ENCODE results near the gene MRPL58. TPM values are rescaled to one million over a fixed set of nuclear protein-coding genes. Genes with fewer than 3 reads are reported as not detected.

MRPL58 gene
- total and polyA plus RNA-seq, 2 of the 8 experiments (the other 6 are each of a cell fraction or from before 2014, with no cell fraction given) = 43.6 to 49.1 TPM

- H3K27ac ChIP-seq (ENCODE audit: low read depth, low read length) = no peak overlapping the region
- H2BK20ac ChIP-seq (ENCODE audit: low read length) = no peak overlapping the region
- no peak overlapping the region for H3K56ac ChIP-seq (replicated peaks; ENCODE audit: insufficient read length, low read depth, low read length)
- no peak overlapping the region for H2BK15ac ChIP-seq (ENCODE audit: low read length)
- no peak overlapping the region for H2AFZ ChIP-seq (ENCODE audit: low read length)
- no peak overlapping the region for H2BK5ac ChIP-seq (ENCODE audit: low read depth, low read length)
- peak overlapping the region; percentile 82 to 97; a peak in 2 of 4 replicates for H3K4me2 ChIP-seq (ENCODE audit: insufficient read depth in 1 of 2, low read depth in 2 of 2, low read length in 2 of 2)
- H3K4me1 ChIP-seq (replicated peaks in 1 of 4; ENCODE audit: control insufficient read depth in 3 of 4, insufficient read depth in 4 of 4, low read length in 3 of 4) = peaks cover 0 to 10% (median 1%) of the 10 kb centered on the region in 4 experiments; a peak in 3 of 7 replicates
- no peak for DNase-seq (ENCODE audit: low read depth in 1 of 2, low spot score in 2 of 2)
- H3K4me3 ChIP-seq (ENCODE audit: extremely low read depth in 1 of 4, insufficient read depth in 2 of 4, low read depth in 3 of 4, low read length in 4 of 4) = peak overlapping the region in 1 of 4 experiments; percentile 97; a peak in 2 of 8 replicates
- H4K5ac ChIP-seq (ENCODE audit: insufficient read length, low read depth, low read length) = no peak overlapping the region
- no peak for FAIRE-seq
- peaks cover 2 to 40% (median 24%) of the 10 kb centered on the region in 4 experiments; a peak in 7 of 8 replicates for H3K36me3 ChIP-seq (ENCODE audit: control insufficient read depth in 2 of 4, insufficient read depth in 4 of 4, low read length in 3 of 4)
- H4K20me1 ChIP-seq (replicated peaks in 1 of 2; ENCODE audit: control insufficient read depth in 1 of 2, insufficient read depth in 2 of 2, low read length in 2 of 2) = peaks cover 4% of the 10 kb centered on the region in 2 experiments
- no peak overlapping the region for H3K14ac ChIP-seq (ENCODE audit: insufficient read length)
- TF ChIP-seq BRCA1 (IDR thresholded peaks at IDR 0.05; ENCODE audit: low read depth, low read length) (no peak), HDAC6 (IDR thresholded peaks at IDR 0.05; ENCODE audit: low read depth, low read length) (no peak), CHD1 (IDR thresholded peaks at IDR 0.05; ENCODE audit: low read depth, low read length) (no peak), HDAC2 (IDR thresholded peaks at IDR 0.05; ENCODE audit: borderline replicate concordance in 1 of 2, low read depth in 2 of 2, low read length in 2 of 2) (no peak), CBX8 (IDR thresholded peaks at IDR 0.05; ENCODE audit: borderline replicate concordance, low read depth, low read length) (no peak), SUZ12 (IDR thresholded peaks at IDR 0.05; ENCODE audit: low read length) (no peak), ATF2 (IDR thresholded peaks at IDR 0.05; ENCODE audit: low read length) (no peak)
- no peak overlapping the region for H2BK120ac ChIP-seq (replicated peaks; ENCODE audit: low read depth, low read length)
- H4K8ac ChIP-seq (ENCODE audit: extremely low read depth, insufficient read depth, low read length) = no peak overlapping the region
- H3K79me2 ChIP-seq (ENCODE audit: control insufficient read depth in 1 of 2, insufficient read depth in 2 of 2, low read length in 2 of 2) = peaks cover 8 to 31% of the 10 kb centered on the region in 2 experiments
- H3K23ac ChIP-seq (ENCODE audit: insufficient read length) = no peak overlapping the region
- H3K27me3 ChIP-seq (replicated peaks in 1 of 4; ENCODE audit: control insufficient read depth in 3 of 4, extremely low read depth in 1 of 4, insufficient read depth in 3 of 4, low read length in 3 of 4) = no peaks in the 10 kb centered on the region
- no peak overlapping the region for H2BK12ac ChIP-seq (ENCODE audit: low read depth, low read length)
- no peak overlapping the region for H4K91ac ChIP-seq (replicated peaks; ENCODE audit: insufficient read length, low read length)
- no peaks in the 10 kb centered on the region for H3K9me3 ChIP-seq (ENCODE audit: insufficient read depth in 2 of 2, low read depth in 1 of 2, low read length in 1 of 2)
- no peak overlapping the region for H3K9ac ChIP-seq (replicated peaks in 1 of 4; ENCODE audit: extremely low read depth in 1 of 4, low read depth in 3 of 4, low read length in 3 of 4)
- H3K18ac ChIP-seq (ENCODE audit: extremely low read depth, low read length) = no peak overlapping the region
- WGBS, 2 experiments (ENCODE audit: extremely low coverage in 1 of 2, insufficient coverage in 1 of 2, insufficient read length in 1 of 2, insufficient replicate concordance in 2 of 2, low coverage in 1 of 2, low lambda C conversion rate in 2 of 2, missing lambda C conversion rate in 1 of 2) = 96% methylated on average over 5 of the region's 5 CpGs; no CpG with 5 or more reads in 1 of the 2 experiments
- H2AK5ac ChIP-seq (ENCODE audit: low read depth, low read length) = no peak overlapping the region
- CTCF ChIA-PET (ENCODE audit: partially characterized antibody) = interaction anchor here (0.7 to 2.2 kb wide), 13 partner anchors 10 to 197 kb away, joined by 3 to 10 read pairs (median 4); partner anchors contain the start of gene MRPL58
- no peak overlapping the region for H3K4ac ChIP-seq (replicated peaks; ENCODE audit: insufficient read length, low read depth, low read length)
- POLR2A ChIA-PET (ENCODE audit: partially characterized antibody) = interaction anchor here (0.7 to 4.8 kb wide), 9 partner anchors 11 to 132 kb away, joined by 3 to 20 read pairs (median 5); partner anchors contain the start of genes MRPL58 and SLC16A5
- peaks cover 6% of the 10 kb centered on the region; the same call in 1 of the 2 replicates for H3K79me1 ChIP-seq (ENCODE audit: low read depth, low read length)
- H3K23me2 ChIP-seq (ENCODE audit: low read depth, low read length) = no peaks in the 10 kb centered on the region; the same call in 1 of the 2 replicates
These were observed 36.6 kb downstream of the MRPL58 start for GRCh38 chr17:75049057-75049456.
